CD14-positive monocyte (primary cell): ENCODE data around the gene HSPA14. TPM values are rescaled to one million over a fixed set of nuclear protein-coding genes. Genes with fewer than 3 reads are reported as not detected.

Source experiments
- DNase-seq, 3 donors: peaks; one replicate each; pipeline ENCODE4 v3.0.0-alpha.2; 2011 to 2022
- H2AFZ ChIP-seq: 2 replicates; pipeline ENCODE4 v1.6.0; 2012; ENCODE audit warnings: mild to moderate bottlenecking, low read depth, low read length, inconsistent platforms; ENCODE audit not compliant: insufficient read depth, poor library complexity, severe bottlenecking
- H3K27ac ChIP-seq, 2 donors: 1 replicate in 1 of 2; 2 replicates in 1 of 2; pipeline ENCODE4 v1.5.1; 2012 to 2013; ENCODE audit warnings: low read length in 2 of 2, control low read depth in 1 of 2, inconsistent platforms in 1 of 2, low read depth in 1 of 2, mild to moderate bottlenecking in 1 of 2
- H3K27me3 ChIP-seq, 2 donors: one replicate each; pipeline versions ENCODE4 v1.6.0 to v1.6.1; 2011 to 2013; ENCODE audit warnings: low read length in 2 of 2; ENCODE audit not compliant: control insufficient read depth in 2 of 2, insufficient read depth in 2 of 2
- H3K36me3 ChIP-seq, 2 donors: replicated peaks in 1 of 2; 1 replicate in 1 of 2; 2 replicates in 1 of 2; pipeline versions ENCODE4 v1.5.1 to v1.6.1; 2012 to 2013; ENCODE audit warnings: low read length in 2 of 2, control low read depth in 1 of 2, inconsistent platforms in 1 of 2, mild to moderate bottlenecking in 1 of 2; ENCODE audit not compliant: insufficient read depth in 2 of 2, control insufficient read depth in 1 of 2
- H3K4me1 ChIP-seq, 2 donors: 1 replicate in 1 of 2; 2 replicates in 1 of 2; pipeline versions ENCODE4 v1.5.1 to v1.6.1; 2012 to 2013; ENCODE audit warnings: low read length in 2 of 2, control low read depth in 1 of 2, inconsistent platforms in 1 of 2, mild to moderate bottlenecking in 1 of 2, moderate library complexity in 1 of 2; ENCODE audit not compliant: insufficient read depth in 2 of 2, control insufficient read depth in 1 of 2
- H3K4me2 ChIP-seq: replicated peaks from 2 replicates; pipeline ENCODE3; 2012; ENCODE audit warnings: low read length, moderate library complexity, mild to moderate bottlenecking; ENCODE audit not compliant: poor library complexity, severe bottlenecking; ENCODE audit errors: extremely low read depth
- H3K4me3 ChIP-seq, 3 experiments: fragments of 200-600 bp in 1 of 3; sonication (generic) in 1 of 3; replicated peaks in 1 of 3; 1 replicate in 2 of 3; 2 replicates in 1 of 3; pipeline ENCODE4 v1.5.1; 2011 to 2013; ENCODE audit warnings: low read length in 3 of 3, mild to moderate bottlenecking in 3 of 3, control low read depth in 2 of 3, low read depth in 2 of 3, inconsistent platforms in 1 of 3, moderate library complexity in 1 of 3
- H3K79me2 ChIP-seq: 2 replicates; pipeline ENCODE4 v1.6.0; 2012; ENCODE audit warnings: mild to moderate bottlenecking, control low read depth, inconsistent platforms, low read length, moderate library complexity; ENCODE audit not compliant: insufficient read depth
- H3K9ac ChIP-seq: 2 replicates; pipeline ENCODE4 v1.6.0; 2017; ENCODE audit warnings: low read length, mild to moderate bottlenecking; ENCODE audit not compliant: insufficient read depth, poor library complexity, severe bottlenecking
- H3K9me3 ChIP-seq, 2 donors: replicated peaks in 1 of 2; 1 replicate in 1 of 2; 2 replicates in 1 of 2; pipeline versions ENCODE4 v1.5.1 to v1.6.1; 2012 to 2013; ENCODE audit warnings: low read length in 2 of 2, control low read depth in 1 of 2; ENCODE audit not compliant: control insufficient read depth in 1 of 2, insufficient read depth in 1 of 2
- H4K20me1 ChIP-seq: 2 replicates; pipeline ENCODE4 v1.6.0; 2012; ENCODE audit warnings: mild to moderate bottlenecking, low read length, control low read depth, moderate library complexity; ENCODE audit not compliant: insufficient read depth
- H3K27ac Mint-ChIP-seq, 7 donors: one replicate each; pipeline ENCODE4 v1.8.0; 2020; ENCODE audit warnings: mild to moderate bottlenecking in 7 of 7, mixed read lengths in 7 of 7, moderate library complexity in 6 of 7, inconsistent platforms in 2 of 7
- H3K27me3 Mint-ChIP-seq, 3 donors: one replicate each; pipeline ENCODE4 v1.8.0; 2021 to 2022; ENCODE audit warnings: low read depth in 3 of 3, mild to moderate bottlenecking in 3 of 3, mixed read lengths in 3 of 3, moderate library complexity in 3 of 3, inconsistent platforms in 1 of 3
- H3K36me3 Mint-ChIP-seq, 2 donors: one replicate each; pipeline ENCODE4 v1.8.0; 2020; ENCODE audit warnings: mixed read lengths in 2 of 2, inconsistent platforms in 1 of 2, mild to moderate bottlenecking in 1 of 2
- H3K4me1 Mint-ChIP-seq: one replicate; pipeline ENCODE4 v1.8.0; 2020; ENCODE audit warnings: mild to moderate bottlenecking, mixed read lengths
- H3K4me3 Mint-ChIP-seq, 2 donors: one replicate each; pipeline ENCODE4 v1.8.0; 2020; ENCODE audit warnings: mild to moderate bottlenecking in 2 of 2, mixed read lengths in 2 of 2, moderate library complexity in 1 of 2
- H3K9me3 Mint-ChIP-seq, 7 donors: one replicate each; pipeline ENCODE4 v1.8.0; 2020 to 2022; ENCODE audit warnings: mixed read lengths in 7 of 7, mild to moderate bottlenecking in 6 of 7, moderate library complexity in 6 of 7, inconsistent platforms in 2 of 7
- CTCF ChIP-seq: fragments of 200-600 bp; IDR thresholded peaks from one replicate; pipeline ENCODE4 v1.8.0; 2022; ENCODE audit warnings: antibody characterized with exemption, mild to moderate bottlenecking
- WGBS: methylation state at CpG from one replicate; pipeline ENCODE4 v1.1.5; 2013; ENCODE audit warnings: missing lambda C conversion rate; ENCODE audit not compliant: insufficient coverage; 5-methylcytosine and 5-hydroxymethylcytosine counted together
- intact Hi-C, 2 donors: fragments of 100-400 bp; cut with micrococcal nuclease; formaldehyde crosslinking; loops; one replicate each; pipeline versions ENCODE4 v1.15.0 to v1.15.1; 2023
- polyA plus RNA-seq, 3 donors: library from polyadenylated mRNA; depleted of rRNA in 1 of 3; unstranded in 2 of 3; stranded (reverse) in 1 of 3; fragments of 300-500 nt in 2 of 3; fragments of >200 nt in 1 of 3; fragmentation: Illumina TruSeq in 2 of 3; gene quantifications; 1 replicate in 2 of 3; 2 replicates in 1 of 3; pipeline ENCODE4 v1.2.3, GENCODE V29; 2012 to 2021

HSPA14 gene
- polyA plus RNA-seq, 3 donors, result 10.4 to 19.3 (median 15.4) TPM

- H3K27ac ChIP-seq, result no peak overlapping the region
- H3K4me3 ChIP-seq, result no peak overlapping the region
- H3K4me1 ChIP-seq, result no peaks in the 10 kb centered on the region
- Mint-ChIP-seq H3K4me1 (no peaks in the 10 kb centered on the region), H3K4me3 (no peak overlapping the region), H3K9me3 (no peaks in the 10 kb centered on the region), H3K36me3 (peaks cover 57 to 66% of the 10 kb centered on the region in 2 donors), H3K27me3 (no peaks in the 10 kb centered on the region), H3K27ac (no peak overlapping the region)
- TF ChIP-seq CTCF, result no peak
- intact Hi-C loops, result no loop called here
- no peak overlapping the region for H3K9ac ChIP-seq
- H3K27me3 ChIP-seq, result no peaks in the 10 kb centered on the region
- no peak overlapping the region for H2AFZ ChIP-seq
- H3K9me3 ChIP-seq, result no peaks in the 10 kb centered on the region
- H3K4me2 ChIP-seq, result no peak overlapping the region
- no peaks in the 10 kb centered on the region for H3K79me2 ChIP-seq
- whole genome bisulfite sequencing, result no CpG with 5 or more reads among the region's 3 CpGs
- DNase-seq, result no peak
- no peaks in the 10 kb centered on the region for H4K20me1 ChIP-seq
- H3K36me3 ChIP-seq, result peaks cover 57 to 87% of the 10 kb centered on the region in 2 donors
Measured at GRCh38 chr10:14852236-14852635, 14.1 kb downstream of the HSPA14 start.

- no peak for TF ChIP-seq CTCF
- no peaks in the 10 kb centered on the region for H4K20me1 ChIP-seq
- H3K36me3 ChIP-seq, result peaks cover 44 to 68% of the 10 kb centered on the region in 2 donors
- no peak overlapping the region for H2AFZ ChIP-seq
- H3K27ac ChIP-seq, result no peak overlapping the region
- H3K4me2 ChIP-seq, result no peak overlapping the region
- Mint-ChIP-seq H3K4me3 (no peak overlapping the region), H3K27me3 (peaks cover 0 to 3% (median 0%) of the 10 kb centered on the region in 3 donors), H3K9me3 (no peaks in the 10 kb centered on the region), H3K36me3 (peaks cover 55 to 64% of the 10 kb centered on the region in 2 donors), H3K27ac (no peak overlapping the region), H3K4me1 (peaks cover 21% of the 10 kb centered on the region)
- no peak overlapping the region for H3K9ac ChIP-seq
- H3K9me3 ChIP-seq, result no peaks in the 10 kb centered on the region
- H3K4me1 ChIP-seq, result peaks cover 7 to 22% of the 10 kb centered on the region in 2 donors
- intact Hi-C loops, result no loop called here
- H3K4me3 ChIP-seq, result no peak overlapping the region
- no peaks in the 10 kb centered on the region for H3K27me3 ChIP-seq
- no CpG with 5 or more reads among the region's 1 CpG for WGBS
- H3K79me2 ChIP-seq, result no peaks in the 10 kb centered on the region
- no peak for DNase-seq
Measured at GRCh38 chr10:14855453-14855852, 17.3 kb downstream of the HSPA14 start.
